Gastrocnemius medialis (tissue), 4 donors: ENCODE measurements around the gene PTPRT. TPM values are rescaled to one million over a fixed set of nuclear protein-coding genes. Genes with fewer than 3 reads are reported as not detected.

Source experiments
- ATAC-seq, 2 donors: fragments of 150-250 bp; one replicate each; pipeline ENCODE4 v1.9.1; 2016
- DNase-seq, 2 donors: peaks; one replicate each; pipeline ENCODE4 v3.0.0-alpha.2; 2019
- H3K27ac ChIP-seq, 4 donors: fragments of 200-600 bp; sonication (generic); 1 replicate in 1 of 4; 2 replicates in 3 of 4; pipeline ENCODE4 v1.5.1; 2016 to 2018; ENCODE audit warnings: mild to moderate bottlenecking in 2 of 4, moderate library complexity in 1 of 4
- H3K27me3 ChIP-seq, 3 donors: fragments of 200-600 bp; sonication (generic) in 2 of 3; 1 replicate in 1 of 3; 2 replicates in 2 of 3; pipeline versions ENCODE4 v1.5.1 to v1.6.0; 2016 to 2019; ENCODE audit warnings: mild to moderate bottlenecking in 1 of 3, moderate library complexity in 1 of 3
- H3K36me3 ChIP-seq, 2 donors: fragments of 200-600 bp; sonication (generic) in 1 of 2; one replicate each; pipeline ENCODE4 v1.5.1; 2017 to 2018
- H3K4me1 ChIP-seq, 2 donors: fragments of 200-600 bp; sonication (generic) in 1 of 2; one replicate each; pipeline ENCODE4 v1.5.1; 2016 to 2017; ENCODE audit warnings: mild to moderate bottlenecking in 2 of 2
- H3K4me3 ChIP-seq, 4 donors: fragments of 200-600 bp; sonication (generic) in 3 of 4; 1 replicate in 1 of 4; 2 replicates in 3 of 4; pipeline ENCODE4 v1.5.1; 2016 to 2019; ENCODE audit warnings: mild to moderate bottlenecking in 2 of 4
- H3K9me3 ChIP-seq, 3 donors: fragments of 200-600 bp; sonication (generic) in 2 of 3; 1 replicate in 1 of 3; 2 replicates in 2 of 3; pipeline ENCODE4 v1.5.1; 2016 to 2019
- POLR2A ChIP-seq, 2 donors: fragments of 450-650 bp; IDR thresholded peaks; one replicate each; pipeline ENCODE4 v1.6.1; 2017; ENCODE audit warnings: antibody characterized with exemption in 2 of 2, mild to moderate bottlenecking in 2 of 2, moderate library complexity in 2 of 2
- in situ Hi-C, 4 donors: fragments of 200-750 bp; cut with MboI; loops; one replicate each; pipeline versions ENCODE4 v1.15.0 to v1.8.0; 2017; ENCODE audit warnings: low sequenced_read_pairs in 4 of 4
- intact Hi-C: fragments of 100-400 bp; cut with DNase I; formaldehyde crosslinking; loops from one replicate; pipeline ENCODE4 v1.15.1; 2023; ENCODE audit warnings: low total_unique reads
- total RNA-seq, 4 donors: library from RNA; depleted of rRNA; stranded (reverse); fragments of >200 nt; gene quantifications; one replicate each; pipeline versions ENCODE4 v1.1.0 to v1.2.3, GENCODE V29; 2016
- TF ChIP-seq, protein P1 (sequence below), 5 experiments: fragments of 450-650 bp in 3 of 5; fragments of 200-600 bp in 2 of 5; sonication (generic) in 2 of 5; IDR thresholded peaks in 4 of 5; conservative IDR thresholded peaks in 1 of 5; 1 replicate in 4 of 5; 2 replicates in 1 of 5; pipeline ENCODE4 v1.5.1; 2016 to 2019; ENCODE audit warnings: antibody characterized with exemption in 5 of 5, mild to moderate bottlenecking in 3 of 5, moderate library complexity in 3 of 5

The PTPRT gene
- total RNA-seq, 4 donors from 2014 or later = not detected

DNA sequence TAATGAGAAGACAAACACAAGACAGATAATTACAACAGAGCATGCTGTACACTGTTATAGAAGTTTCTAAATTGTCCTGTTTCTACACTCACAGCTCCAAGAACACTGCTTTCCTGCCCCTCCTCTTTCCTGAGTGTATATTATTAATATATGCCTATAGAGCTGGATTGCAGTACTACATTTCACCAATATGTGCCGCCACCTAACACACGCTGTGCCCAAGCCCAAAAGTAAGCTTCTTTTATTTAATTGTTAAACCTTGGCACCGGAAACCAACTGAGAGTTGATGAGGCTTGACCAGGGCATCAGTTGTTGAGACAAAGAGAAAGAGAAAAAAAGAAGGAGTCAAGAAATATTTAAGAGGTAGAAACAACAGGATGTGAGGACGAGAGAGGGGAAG lies 16.0 kb upstream of the PTPRT start:
- no peak overlapping the region for H3K27ac ChIP-seq
- no peak overlapping the region for H3K4me3 ChIP-seq
- in situ Hi-C loops (no loop called here), intact Hi-C loops (no loop called here)
- H3K36me3 ChIP-seq = no peaks in the 10 kb centered on the region
- no peak for DNase-seq
- H3K9me3 ChIP-seq = no peaks in the 10 kb centered on the region
- no peak for TF ChIP-seq POLR2A (IDR thresholded peaks at IDR 0.05)
- TF ChIP-seq, protein P1, sequence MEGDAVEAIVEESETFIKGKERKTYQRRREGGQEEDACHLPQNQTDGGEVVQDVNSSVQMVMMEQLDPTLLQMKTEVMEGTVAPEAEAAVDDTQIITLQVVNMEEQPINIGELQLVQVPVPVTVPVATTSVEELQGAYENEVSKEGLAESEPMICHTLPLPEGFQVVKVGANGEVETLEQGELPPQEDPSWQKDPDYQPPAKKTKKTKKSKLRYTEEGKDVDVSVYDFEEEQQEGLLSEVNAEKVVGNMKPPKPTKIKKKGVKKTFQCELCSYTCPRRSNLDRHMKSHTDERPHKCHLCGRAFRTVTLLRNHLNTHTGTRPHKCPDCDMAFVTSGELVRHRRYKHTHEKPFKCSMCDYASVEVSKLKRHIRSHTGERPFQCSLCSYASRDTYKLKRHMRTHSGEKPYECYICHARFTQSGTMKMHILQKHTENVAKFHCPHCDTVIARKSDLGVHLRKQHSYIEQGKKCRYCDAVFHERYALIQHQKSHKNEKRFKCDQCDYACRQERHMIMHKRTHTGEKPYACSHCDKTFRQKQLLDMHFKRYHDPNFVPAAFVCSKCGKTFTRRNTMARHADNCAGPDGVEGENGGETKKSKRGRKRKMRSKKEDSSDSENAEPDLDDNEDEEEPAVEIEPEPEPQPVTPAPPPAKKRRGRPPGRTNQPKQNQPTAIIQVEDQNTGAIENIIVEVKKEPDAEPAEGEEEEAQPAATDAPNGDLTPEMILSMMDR (IDR thresholded peaks at IDR 0.05 in 4 of 5, conservative IDR thresholded peaks at IDR 0.05 in 1 of 5) = no peak
- no peaks in the 10 kb centered on the region for H3K27me3 ChIP-seq
- H3K4me1 ChIP-seq = no peaks in the 10 kb centered on the region
- ATAC-seq = no peak

DNA sequence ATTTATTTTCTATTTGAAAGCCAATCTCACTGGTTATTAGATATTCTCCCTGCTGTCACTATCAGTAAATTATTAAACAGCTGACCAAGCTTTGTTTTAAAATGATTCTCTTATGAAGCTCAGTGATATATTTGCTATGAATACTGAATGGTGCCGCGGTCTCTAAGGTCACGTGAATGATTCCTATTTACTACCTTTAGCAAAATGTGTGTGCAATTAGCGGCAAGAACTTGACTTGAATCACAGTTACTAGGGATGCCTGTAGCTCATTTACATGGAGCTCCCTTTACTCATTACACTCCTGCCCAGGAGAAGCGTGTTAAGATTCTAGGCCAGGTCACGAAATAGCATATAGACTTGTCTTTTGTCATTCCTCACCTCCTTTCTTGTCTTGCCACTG lies 12.4 kb upstream of the PTPRT start:
- in situ Hi-C loops = no loop called here
- no peaks in the 10 kb centered on the region for H3K9me3 ChIP-seq
- no peaks in the 10 kb centered on the region for H3K4me1 ChIP-seq
- no peaks in the 10 kb centered on the region for H3K27me3 ChIP-seq
- TF ChIP-seq, protein P1 (IDR thresholded peaks at IDR 0.05 in 4 of 5, conservative IDR thresholded peaks at IDR 0.05 in 1 of 5) = no peak
- no peak for TF ChIP-seq POLR2A (IDR thresholded peaks at IDR 0.05)
- no peak for ATAC-seq
- DNase-seq = no peak
- no peak overlapping the region for H3K27ac ChIP-seq
- intact Hi-C loops = no loop called here
- H3K4me3 ChIP-seq = no peak overlapping the region
- H3K36me3 ChIP-seq = no peaks in the 10 kb centered on the region

DNA sequence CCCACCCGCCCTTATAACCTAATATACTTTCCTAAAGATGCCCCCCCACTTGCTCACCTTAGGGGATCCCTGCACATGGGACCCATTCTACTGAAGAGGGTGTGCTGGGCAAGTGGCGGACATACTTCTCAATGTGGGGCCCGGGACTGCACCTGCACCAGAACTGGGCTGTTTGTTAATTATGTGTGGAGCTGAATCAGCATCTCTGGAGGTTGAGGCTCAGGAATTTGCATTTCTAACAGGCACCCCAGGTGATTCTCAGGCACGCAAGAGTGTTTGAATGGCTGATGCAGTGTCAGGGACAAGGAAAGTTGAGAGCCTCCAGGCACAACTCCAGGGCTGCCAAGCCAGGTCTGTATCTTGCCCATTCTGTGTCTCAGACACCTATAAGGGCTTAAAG lies 8.9 kb upstream of the PTPRT start:
- intact Hi-C loops (no loop called here), in situ Hi-C loops (loop anchor here (25.0 kb wide), 4 partner anchors 986 to 1461 kb away; no protein-coding TSS in a partner anchor)
- ATAC-seq = no peak
- H3K27ac ChIP-seq = no peak overlapping the region
- no peak overlapping the region for H3K4me3 ChIP-seq
- no peaks in the 10 kb centered on the region for H3K27me3 ChIP-seq
- H3K36me3 ChIP-seq = no peaks in the 10 kb centered on the region
- no peaks in the 10 kb centered on the region for H3K9me3 ChIP-seq
- DNase-seq = no peak
- no peaks in the 10 kb centered on the region for H3K4me1 ChIP-seq
- no peak for TF ChIP-seq POLR2A (IDR thresholded peaks at IDR 0.05)
- TF ChIP-seq, protein P1 (IDR thresholded peaks at IDR 0.05 in 4 of 5, conservative IDR thresholded peaks at IDR 0.05 in 1 of 5) = no peak

DNA sequence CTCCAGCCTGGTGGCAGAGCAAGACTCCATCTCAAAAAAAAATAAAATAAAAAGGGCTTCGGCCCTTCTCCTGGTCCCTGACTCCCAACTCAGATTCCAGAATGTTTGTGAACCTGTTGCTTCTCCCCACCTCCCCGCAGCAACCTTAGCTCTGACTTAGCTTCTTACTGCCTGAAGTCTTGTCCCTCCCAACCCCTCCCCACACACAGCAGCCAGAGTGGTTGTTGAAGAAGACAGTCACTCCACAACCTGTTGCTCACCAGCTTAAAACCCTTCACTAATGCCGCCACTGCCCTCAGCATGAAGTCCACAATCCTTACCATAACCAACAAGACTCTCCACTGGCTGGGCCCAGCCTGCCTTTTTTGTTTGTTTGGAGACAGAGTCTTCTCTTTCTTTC lies 6.5 kb upstream of the PTPRT start:
- Histone ChIP-seq H3K36me3 (no peaks in the 10 kb centered on the region), H3K9me3 (no peaks in the 10 kb centered on the region), H3K4me3 (no peak overlapping the region), H3K27me3 (peaks cover under 1 to 9% (median 4%) of the 10 kb centered on the region in 3 donors), H3K27ac (no peak overlapping the region), H3K4me1 (no peaks in the 10 kb centered on the region)
- ATAC-seq (no peak), DNase-seq (no peak)
- TF ChIP-seq, protein P1 (IDR thresholded peaks at IDR 0.05 in 4 of 5, conservative IDR thresholded peaks at IDR 0.05 in 1 of 5) = no peak
- no peak for TF ChIP-seq POLR2A (IDR thresholded peaks at IDR 0.05)
- intact Hi-C loops (no loop called here), in situ Hi-C loops (loop anchor here (25.0 kb wide), 4 partner anchors 984 to 1459 kb away; no protein-coding TSS in a partner anchor)

DNA sequence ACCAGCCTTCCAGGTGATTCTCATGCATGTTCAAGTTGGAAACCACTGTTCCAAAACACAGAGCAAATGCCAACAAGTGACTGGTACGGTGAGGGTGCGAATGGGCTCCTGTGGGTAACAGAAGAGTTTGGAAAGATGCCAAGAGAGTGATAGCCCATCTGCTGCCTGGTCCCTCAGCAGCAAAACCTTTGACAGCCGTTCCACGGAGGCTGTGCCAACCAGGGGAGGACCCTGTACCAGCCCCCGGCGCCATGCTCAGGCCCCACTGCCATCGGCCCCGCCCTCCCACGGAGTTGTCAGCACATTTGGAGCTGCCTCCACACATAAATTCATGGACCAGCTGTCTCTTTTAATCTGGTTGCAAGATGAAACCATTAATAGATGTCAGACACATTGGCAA lies 4.4 kb upstream of the PTPRT start:
- H3K9me3 ChIP-seq = no peaks in the 10 kb centered on the region
- H3K27ac ChIP-seq = no peak overlapping the region
- in situ Hi-C loops (loop anchor here (5.0 to 25.0 kb wide), 5 partner anchors 982 to 1457 kb away; no protein-coding TSS in a partner anchor), intact Hi-C loops (no loop called here)
- H3K27me3 ChIP-seq = peaks cover 17 to 18% (median 17%) of the 10 kb centered on the region in 3 donors
- DNase-seq (no peak), ATAC-seq (no peak)
- H3K4me1 ChIP-seq = no peaks in the 10 kb centered on the region
- TF ChIP-seq, protein P1 (IDR thresholded peaks at IDR 0.05 in 4 of 5, conservative IDR thresholded peaks at IDR 0.05 in 1 of 5) = no peak
- no peak for TF ChIP-seq POLR2A (IDR thresholded peaks at IDR 0.05)
- no peaks in the 10 kb centered on the region for H3K36me3 ChIP-seq
- H3K4me3 ChIP-seq = no peak overlapping the region
